Breast epithelium (tissue), 4 donors: ENCODE data around the gene SEPSECS. TPM values are rescaled to one million over a fixed set of nuclear protein-coding genes. Genes with fewer than 3 reads are reported as not detected.

ENCODE experiments used
- DNase-seq, 2 donors: peaks; one replicate each; pipeline ENCODE4 v3.0.0-alpha.2; 2019; ENCODE audit warnings: low spot score in 2 of 2
- H3K27ac ChIP-seq, 2 donors: fragments of 200-600 bp; sonication (generic) in 1 of 2; one replicate each; pipeline ENCODE4 v1.5.1; 2016 to 2019; ENCODE audit warnings: mild to moderate bottlenecking in 1 of 2
- H3K27me3 ChIP-seq, 2 donors: fragments of 200-600 bp; sonication (generic) in 1 of 2; one replicate each; pipeline versions ENCODE4 v1.5.1 to v1.6.0; 2017 to 2019; ENCODE audit warnings: control low read depth in 1 of 2, mild to moderate bottlenecking in 1 of 2
- H3K36me3 ChIP-seq: fragments of 200-600 bp; one replicate; pipeline ENCODE4 v1.5.1; 2019
- H3K4me1 ChIP-seq, 2 donors: fragments of 200-600 bp; sonication (generic); one replicate each; pipeline ENCODE4 v1.5.1; 2016 to 2019; ENCODE audit warnings: control low read depth in 1 of 2
- H3K4me3 ChIP-seq, 3 donors: fragments of 200-600 bp; sonication (generic); 1 replicate in 2 of 3; 2 replicates in 1 of 3; pipeline ENCODE4 v1.5.1; 2016 to 2019; ENCODE audit warnings: mild to moderate bottlenecking in 3 of 3, moderate library complexity in 2 of 3
- H3K9me3 ChIP-seq, 2 donors: fragments of 200-600 bp; sonication (generic) in 1 of 2; one replicate each; pipeline ENCODE4 v1.5.1; 2016 to 2019; ENCODE audit warnings: control low read depth in 1 of 2
- CTCF ChIP-seq, 3 donors: fragments of 450-650 bp; IDR thresholded peaks; one replicate each; pipeline ENCODE4 v1.5.1; 2016 to 2017; ENCODE audit warnings: antibody characterized with exemption in 3 of 3, mild to moderate bottlenecking in 3 of 3, moderate library complexity in 3 of 3
- POLR2A ChIP-seq: fragments of 450-650 bp; IDR thresholded peaks from one replicate; pipeline ENCODE4 v1.6.1; 2016; ENCODE audit warnings: antibody characterized with exemption, mild to moderate bottlenecking, moderate library complexity
- POLR2AphosphoS5 ChIP-seq, 3 donors: sonication (generic); formaldehyde crosslinking; IDR thresholded peaks; one replicate each; pipeline ENCODE4 v1.6.1; 2017; ENCODE audit warnings: antibody characterized with exemption in 3 of 3
- intact Hi-C: fragments of 100-400 bp; cut with DNase I; formaldehyde crosslinking; loops from one replicate; pipeline ENCODE4 v1.15.1; 2023; ENCODE audit warnings: low total_unique reads
- total RNA-seq, 3 donors: library from RNA; depleted of rRNA; stranded (reverse); fragments of >200 nt; gene quantifications; one replicate each; pipeline ENCODE4 v1.1.0, GENCODE V29; 2016

Gene SEPSECS
- total RNA-seq, 3 donors from 2014 or later = 8.8 to 18.7 (median 10.8) TPM

DNA sequence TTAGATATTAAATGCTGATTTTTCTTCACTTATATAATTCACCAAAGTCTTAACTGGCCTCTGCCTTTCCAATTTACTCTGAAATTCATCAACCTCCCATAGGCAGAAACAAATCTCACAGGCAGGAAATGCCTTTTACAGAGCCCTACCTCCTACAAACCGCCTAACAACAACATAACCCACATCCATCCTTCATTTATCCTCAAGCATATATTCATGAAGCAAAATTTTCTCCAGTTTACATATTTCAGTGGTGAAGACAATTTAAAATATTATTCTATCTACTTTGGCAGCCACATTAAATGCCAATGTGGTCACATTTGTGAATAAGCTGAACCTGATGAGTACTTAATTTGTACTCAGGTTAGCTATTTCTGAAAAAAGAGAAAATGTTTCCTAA lies 30.3 kb downstream of the SEPSECS start:
- no peaks in the 10 kb centered on the region for H3K27me3 ChIP-seq
- intact Hi-C loops = no loop called here
- H3K4me1 ChIP-seq = no peaks in the 10 kb centered on the region
- H3K27ac ChIP-seq = no peak overlapping the region
- H3K9me3 ChIP-seq = no peaks in the 10 kb centered on the region
- H3K36me3 ChIP-seq = peaks cover 4% of the 10 kb centered on the region
- TF ChIP-seq POLR2AphosphoS5 (IDR thresholded peaks at IDR 0.05) (no peak), POLR2A (no peak), CTCF (IDR thresholded peaks at IDR 0.05) (no peak)
- DNase-seq = no peak
- no peak overlapping the region for H3K4me3 ChIP-seq

- H3K4me3 ChIP-seq = no peak overlapping the region
- no peak overlapping the region for H3K27ac ChIP-seq
- intact Hi-C loops = no loop called here
- TF ChIP-seq CTCF (IDR thresholded peaks at IDR 0.05) (no peak), POLR2AphosphoS5 (IDR thresholded peaks at IDR 0.05) (no peak), POLR2A (no peak)
- no peaks in the 10 kb centered on the region for H3K4me1 ChIP-seq
- H3K27me3 ChIP-seq = no peaks in the 10 kb centered on the region
- H3K36me3 ChIP-seq = peaks cover 4% of the 10 kb centered on the region
- H3K9me3 ChIP-seq = no peaks in the 10 kb centered on the region
- DNase-seq = no peak
Measured at GRCh38 chr4:25128671-25129070, 31.6 kb downstream of the SEPSECS start.

GRCh38 chr4:25123236-25123635 lies 37.0 kb downstream of the SEPSECS start:
- DNase-seq = no peak
- H3K4me1 ChIP-seq = no peaks in the 10 kb centered on the region
- H3K27ac ChIP-seq = no peak overlapping the region
- intact Hi-C loops = no loop called here
- peaks cover 4% of the 10 kb centered on the region for H3K36me3 ChIP-seq
- no peak overlapping the region for H3K4me3 ChIP-seq
- H3K27me3 ChIP-seq = no peaks in the 10 kb centered on the region
- TF ChIP-seq POLR2AphosphoS5 (IDR thresholded peaks at IDR 0.05) = no peak
- TF ChIP-seq POLR2A = no peak
- no peak for TF ChIP-seq CTCF (IDR thresholded peaks at IDR 0.05)
- H3K9me3 ChIP-seq = no peaks in the 10 kb centered on the region

DNA sequence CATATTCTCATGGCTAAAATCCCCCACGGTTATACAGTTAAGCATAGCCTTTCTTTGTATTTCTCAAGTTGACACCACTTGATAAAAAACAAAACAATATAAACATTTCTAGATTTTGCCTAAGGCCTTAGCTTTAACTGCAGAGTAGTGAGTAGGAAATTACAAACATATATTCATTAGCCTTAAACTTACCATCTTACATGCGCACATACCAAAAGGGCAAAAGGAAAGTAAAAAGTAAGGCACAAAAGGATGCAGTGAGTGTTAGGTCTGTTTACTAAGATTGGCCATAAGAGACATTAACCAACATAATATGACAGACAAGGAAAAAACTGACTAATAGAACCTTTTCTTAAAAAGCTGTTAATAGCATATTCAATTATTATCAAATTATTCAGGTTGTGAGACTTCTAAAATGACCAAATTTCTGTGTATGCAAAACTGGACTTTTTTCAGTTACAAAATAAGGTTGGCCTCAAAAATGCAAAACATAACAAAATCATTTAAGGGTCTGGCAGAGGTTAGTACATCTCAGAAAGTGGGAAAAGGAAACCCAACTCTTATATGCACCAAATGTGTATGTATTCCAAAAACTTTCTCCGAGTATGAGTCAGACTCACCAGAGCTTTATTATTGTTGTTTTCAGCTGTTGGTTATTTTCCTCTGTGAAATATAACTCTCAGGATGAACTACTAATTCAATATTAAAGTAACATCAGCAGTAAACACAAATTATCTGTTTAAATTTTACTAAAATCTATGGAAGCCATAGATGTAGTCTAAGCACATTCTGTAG lies 39.9 kb downstream of the SEPSECS start:
- no peak overlapping the region for H3K4me3 ChIP-seq
- no peak overlapping the region for H3K27ac ChIP-seq
- no peaks in the 10 kb centered on the region for H3K4me1 ChIP-seq
- DNase-seq = no peak
- H3K9me3 ChIP-seq = no peaks in the 10 kb centered on the region
- H3K36me3 ChIP-seq = no peaks in the 10 kb centered on the region
- TF ChIP-seq POLR2A = no peak
- TF ChIP-seq POLR2AphosphoS5 (IDR thresholded peaks at IDR 0.05) = no peak
- no peak for TF ChIP-seq CTCF (IDR thresholded peaks at IDR 0.05)
- no peaks in the 10 kb centered on the region for H3K27me3 ChIP-seq
- intact Hi-C loops = no loop called here

GRCh38 chr4:25117716-25118472 lies 42.4 kb downstream of the SEPSECS start:
- Histone ChIP-seq H3K4me3 (no peak overlapping the region), H3K36me3 (no peaks in the 10 kb centered on the region), H3K27me3 (no peaks in the 10 kb centered on the region), H3K9me3 (no peaks in the 10 kb centered on the region), H3K27ac (no peak overlapping the region), H3K4me1 (no peaks in the 10 kb centered on the region)
- intact Hi-C loops = no loop called here
- TF ChIP-seq POLR2AphosphoS5 (IDR thresholded peaks at IDR 0.05) = no peak
- TF ChIP-seq POLR2A = no peak
- no peak for TF ChIP-seq CTCF (IDR thresholded peaks at IDR 0.05)
- no peak for DNase-seq
